GM23248 (cell line): ENCODE measurements around the gene IKZF2. TPM values are rescaled to one million over a fixed set of nuclear protein-coding genes. Genes with fewer than 3 reads are reported as not detected.

Experiments used
- DNase-seq: peaks from one replicate; pipeline ENCODE4 v3.0.0-alpha.2; 2015
- H2AFZ ChIP-seq: fragments of 200-600 bp; sonication (generic); 2 replicates; pipeline ENCODE4 v1.6.1; 2016; ENCODE audit warnings: antibody characterized with exemption
- H3F3A ChIP-seq: fragments of 200-600 bp; sonication (generic); 2 replicates; pipeline ENCODE4 v1.6.1; 2016; ENCODE audit warnings: mild to moderate bottlenecking, antibody characterized with exemption, mixed run types; ENCODE audit not compliant: insufficient read depth
- H3K27ac ChIP-seq: fragments of 200-600 bp; sonication (generic); 2 replicates; pipeline ENCODE4 v1.5.1; 2016; ENCODE audit warnings: mild to moderate bottlenecking
- H3K27me3 ChIP-seq: fragments of 200-600 bp; sonication (generic); replicated peaks from 2 replicates; pipeline ENCODE4 v1.6.1; 2016; ENCODE audit warnings: mild to moderate bottlenecking; ENCODE audit not compliant: insufficient read depth
- H3K36me3 ChIP-seq: fragments of 200-600 bp; sonication (generic); 2 replicates; pipeline ENCODE4 v1.6.1; 2016; ENCODE audit warnings: low read depth, mild to moderate bottlenecking
- H3K4me1 ChIP-seq: fragments of 200-600 bp; sonication (generic); 2 replicates; pipeline ENCODE4 v1.6.1; 2016; ENCODE audit warnings: mild to moderate bottlenecking; ENCODE audit not compliant: insufficient read depth
- H3K4me2 ChIP-seq: fragments of 200-600 bp; sonication (generic); one replicate; pipeline ENCODE4 v1.6.1; 2016; ENCODE audit warnings: mild to moderate bottlenecking; ENCODE audit not compliant: unreplicated experiment
- H3K4me3 ChIP-seq: fragments of 200-600 bp; sonication (generic); 2 replicates; pipeline ENCODE4 v1.5.1; 2016; ENCODE audit warnings: mild to moderate bottlenecking
- H3K79me2 ChIP-seq: fragments of 200-600 bp; sonication (generic); 2 replicates; pipeline ENCODE4 v1.6.1; 2016; ENCODE audit warnings: mild to moderate bottlenecking; ENCODE audit not compliant: insufficient read depth
- H3K9ac ChIP-seq: fragments of 200-600 bp; sonication (generic); 2 replicates; pipeline ENCODE4 v1.6.1; 2016; ENCODE audit warnings: mild to moderate bottlenecking
- H3K9me2 ChIP-seq: fragments of 200-600 bp; sonication (generic); 2 replicates; pipeline ENCODE4 v1.6.1; 2016; ENCODE audit warnings: mixed run types, mild to moderate bottlenecking, moderate library complexity; ENCODE audit not compliant: insufficient read depth
- H3K9me3 ChIP-seq: fragments of 200-600 bp; sonication (generic); one replicate; pipeline ENCODE4 v1.6.1; 2017; ENCODE audit warnings: low read depth
- H4K20me1 ChIP-seq: fragments of 200-600 bp; sonication (generic); 2 replicates; pipeline ENCODE4 v1.6.0; 2016; ENCODE audit not compliant: insufficient read depth
- EZH2 ChIP-seq: fragments of 200-600 bp; sonication (generic); IDR thresholded peaks from 2 replicates; pipeline ENCODE4 v1.6.1; 2018; ENCODE audit warnings: antibody characterized with exemption, mild to moderate bottlenecking; ENCODE audit not compliant: insufficient read depth, poor library complexity, severe bottlenecking
- EZH2phosphoT487 ChIP-seq: fragments of 200-600 bp; sonication (generic); IDR thresholded peaks from 2 replicates; pipeline ENCODE4 v1.6.1; 2018; ENCODE audit warnings: antibody characterized with exemption, moderate library complexity, mild to moderate bottlenecking, low read depth; ENCODE audit not compliant: insufficient read depth
- WGBS, 2 experiments: methylation state at CpG; one replicate each; pipeline ENCODE4 v1.1.6; 2015 to 2017; ENCODE audit warnings: low lambda C conversion rate in 2 of 2, low coverage in 1 of 2; ENCODE audit errors: missing lambda C conversion rate in 2 of 2; 5-methylcytosine and 5-hydroxymethylcytosine counted together
- in situ Hi-C: fragments of 300-500 bp; cut with MboI; formaldehyde crosslinking; loops from 2 replicates; pipeline ENCODE4 v1.15.0; 2020
- polyA plus RNA-seq: library from polyadenylated mRNA; unstranded; fragments of >200 nt; fragmentation: Nextera tagmentation; extraction: Ambion mirVana; gene quantifications from 2 replicates; pipeline ENCODE4 v1.2.1, GENCODE V29; 2016
- total RNA-seq: library from RNA; depleted of rRNA; stranded (reverse); fragments of >200 nt; shearing (Covaris generic); gene quantifications from 2 replicates; pipeline ENCODE4 v1.2.3, GENCODE V29; 2014

Gene IKZF2
- total and polyA plus RNA-seq, 2 experiments from 2014 or later = 3.4 to 13.5 TPM

GRCh38 chr2:213010106-213010779 lies 141.2 kb downstream of the IKZF2 start:
- DNase-seq = no peak
- no peak overlapping the region for H2AFZ ChIP-seq
- no peaks in the 10 kb centered on the region for H3F3A ChIP-seq
- no peaks in the 10 kb centered on the region for H3K9me2 ChIP-seq
- TF ChIP-seq EZH2 (no peak), EZH2phosphoT487 (no peak)
- H3K9me3 ChIP-seq = no peaks in the 10 kb centered on the region
- no peak overlapping the region for H3K27ac ChIP-seq
- H3K27me3 ChIP-seq = no peaks in the 10 kb centered on the region
- in situ Hi-C loops = no loop called here
- H3K36me3 ChIP-seq = peaks cover 17% of the 10 kb centered on the region; the same call in 1 of the 2 replicates
- H3K4me1 ChIP-seq = no peaks in the 10 kb centered on the region
- 97 to 100% methylated on average over 1 of the region's 1 CpG for WGBS, 2 experiments
- no peak overlapping the region for H3K4me3 ChIP-seq
- no peak overlapping the region for H3K4me2 ChIP-seq
- H4K20me1 ChIP-seq = no peaks in the 10 kb centered on the region
- H3K9ac ChIP-seq = no peak overlapping the region
- H3K79me2 ChIP-seq = no peaks in the 10 kb centered on the region

- H3K27ac ChIP-seq = no peak overlapping the region
- H3K4me3 ChIP-seq = no peak overlapping the region
- WGBS, 2 experiments = 47 to 56% methylated on average over 5 of the region's 5 CpGs
- H3K36me3 ChIP-seq = peaks cover 6% of the 10 kb centered on the region; the same call in 1 of the 2 replicates
- no peaks in the 10 kb centered on the region for H3K9me2 ChIP-seq
- H2AFZ ChIP-seq = no peak overlapping the region
- no peaks in the 10 kb centered on the region for H4K20me1 ChIP-seq
- no peaks in the 10 kb centered on the region for H3K27me3 ChIP-seq
- no peak overlapping the region for H3K9ac ChIP-seq
- H3K9me3 ChIP-seq = no peaks in the 10 kb centered on the region
- no peak overlapping the region for H3K4me2 ChIP-seq
- H3K4me1 ChIP-seq = no peaks in the 10 kb centered on the region
- no peaks in the 10 kb centered on the region for H3K79me2 ChIP-seq
- no peak for DNase-seq
- no peaks in the 10 kb centered on the region for H3F3A ChIP-seq
- TF ChIP-seq EZH2phosphoT487 (no peak), EZH2 (no peak)
- in situ Hi-C loops = no loop called here
Measured at GRCh38 chr2:213007290-213007838, 144.0 kb downstream of the IKZF2 start.

- H3K4me3 ChIP-seq = no peak overlapping the region
- H3K9me3 ChIP-seq = no peaks in the 10 kb centered on the region
- H3K27ac ChIP-seq = no peak overlapping the region
- no peak for TF ChIP-seq EZH2
- TF ChIP-seq EZH2phosphoT487 = no peak
- H3K9ac ChIP-seq = no peak overlapping the region
- no peaks in the 10 kb centered on the region for H3K27me3 ChIP-seq
- 0 out of 2 replicates have a peak, but pooled peaks cover 1% of the 10 kb centered on the region for H3F3A ChIP-seq
- in situ Hi-C loops = no loop called here
- DNase-seq = peak; percentile 3
- WGBS, 2 experiments = 93 to 94% methylated on average over 5 of the region's 5 CpGs
- no peaks in the 10 kb centered on the region for H3K79me2 ChIP-seq
- H4K20me1 ChIP-seq = no peaks in the 10 kb centered on the region
- H3K4me2 ChIP-seq = no peak overlapping the region
- peaks cover 13% of the 10 kb centered on the region for H3K4me1 ChIP-seq
- H3K36me3 ChIP-seq = peaks cover 6% of the 10 kb centered on the region; the same call in 1 of the 2 replicates
- no peaks in the 10 kb centered on the region for H3K9me2 ChIP-seq
- H2AFZ ChIP-seq = no peak overlapping the region
Measured at GRCh38 chr2:213004197-213004821, 147.1 kb downstream of the IKZF2 start.

GRCh38 chr2:213002383-213002782 lies 149.0 kb downstream of the IKZF2 start:
- in situ Hi-C loops = no loop called here
- Histone ChIP-seq H3K4me1 (peaks cover 19% of the 10 kb centered on the region), H3K9me2 (no peaks in the 10 kb centered on the region), H3K27ac (no peak overlapping the region), H3K36me3 (peaks cover 6% of the 10 kb centered on the region; the same call in 1 of the 2 replicates), H3K4me3 (no peak overlapping the region), H3K27me3 (no peaks in the 10 kb centered on the region), H3K9me3 (no peaks in the 10 kb centered on the region), H3K79me2 (no peaks in the 10 kb centered on the region), H2AFZ (no peak overlapping the region), H3F3A (peaks cover 10% of the 10 kb centered on the region; the same call in 1 of the 2 replicates), H3K9ac (no peak overlapping the region), H3K4me2 (no peak overlapping the region), H4K20me1 (no peaks in the 10 kb centered on the region)
- TF ChIP-seq EZH2phosphoT487 (no peak), EZH2 (no peak)
- no peak for DNase-seq
